ENCODE results near the gene PHF2.

PHF2 gene

DNA sequence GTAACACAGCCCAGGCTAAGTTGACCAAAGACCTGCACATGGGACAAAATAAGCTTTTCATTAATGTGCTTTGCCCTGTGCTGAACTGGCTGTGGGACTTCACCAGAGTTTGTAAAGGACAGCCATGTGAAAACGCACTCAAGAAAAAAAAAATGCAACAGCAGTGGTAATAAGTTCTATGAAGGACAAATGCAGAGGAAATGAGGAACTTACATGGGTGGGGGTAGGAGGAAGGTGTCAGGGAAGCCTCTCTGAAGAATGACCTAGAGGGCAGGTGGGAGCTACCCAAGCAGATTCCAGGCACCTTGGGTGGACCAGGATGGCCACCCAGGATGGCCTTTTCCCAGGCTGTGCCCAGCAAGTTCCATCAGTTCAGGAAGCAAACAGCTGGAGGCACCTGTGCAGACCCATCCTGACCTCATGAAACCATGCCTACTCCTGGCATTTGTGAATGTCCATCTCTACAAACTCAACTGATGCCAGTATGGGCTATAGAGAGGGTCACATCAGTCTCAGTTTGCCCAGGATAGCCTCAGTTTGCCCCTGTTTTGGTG, 6.7 kb upstream of the PHF2 start:
- no peak for DNase-seq

DNA sequence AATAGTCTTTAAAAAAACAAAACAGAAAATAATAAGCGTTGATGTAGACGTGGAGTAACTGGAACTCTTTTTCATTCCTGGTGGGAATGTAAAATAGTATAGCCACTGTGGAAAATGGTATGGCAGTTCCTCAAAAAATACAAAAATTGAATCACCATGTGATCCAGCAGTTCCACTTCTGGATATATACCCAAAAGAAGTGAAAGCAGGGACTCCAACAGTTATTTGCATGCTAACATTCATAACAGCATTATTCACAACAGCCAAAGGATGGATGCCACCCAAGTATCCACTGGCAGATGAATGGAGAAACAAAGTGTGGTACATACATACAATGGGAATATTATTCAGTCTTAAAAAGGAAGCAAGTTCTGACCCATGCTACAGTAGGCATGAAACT, 4.2 kb upstream of the PHF2 start:
- no peak for DNase-seq

DNA sequence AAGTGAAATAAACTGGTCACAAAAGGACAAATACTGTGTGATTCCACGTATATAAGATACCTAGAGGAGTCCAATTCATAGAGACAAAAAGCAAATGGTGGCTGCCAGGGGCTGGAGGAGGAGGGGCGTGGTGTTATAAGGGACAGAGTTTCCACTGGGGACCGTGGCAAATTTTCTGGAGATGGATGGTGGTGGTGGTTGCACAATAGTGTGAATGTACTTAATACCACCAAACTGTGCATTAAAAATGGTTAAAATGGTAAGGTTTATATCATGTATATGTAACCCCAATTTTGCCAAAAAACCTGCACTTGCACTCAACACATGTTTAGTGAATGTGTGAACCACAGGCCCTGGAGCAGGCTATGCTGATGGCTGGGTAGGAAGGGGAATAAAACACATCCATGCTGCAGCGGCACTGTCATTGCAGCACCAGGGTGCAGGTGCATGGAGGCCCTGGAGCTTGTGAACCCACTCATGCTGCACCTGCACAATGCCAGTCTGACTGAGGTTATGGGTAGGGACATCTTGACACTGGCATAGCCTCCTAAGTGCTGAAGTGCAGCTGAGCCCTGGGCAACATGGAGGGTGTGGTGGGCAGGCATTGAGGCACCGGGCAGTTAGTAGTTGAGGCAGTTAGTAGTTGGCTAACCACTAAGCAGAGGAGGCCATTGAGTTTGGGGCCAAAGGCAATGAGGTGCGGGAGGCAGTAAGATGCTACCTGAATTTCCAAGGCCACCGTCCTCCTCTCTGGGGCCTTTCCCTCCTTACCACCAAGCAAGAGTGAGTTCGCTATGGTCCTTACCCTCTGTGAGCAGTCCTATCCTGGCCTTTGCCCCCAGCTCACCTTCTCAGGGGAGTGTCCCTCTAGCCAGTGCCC, 3.5 kb upstream of the PHF2 start:
- no peak for DNase-seq

DNA sequence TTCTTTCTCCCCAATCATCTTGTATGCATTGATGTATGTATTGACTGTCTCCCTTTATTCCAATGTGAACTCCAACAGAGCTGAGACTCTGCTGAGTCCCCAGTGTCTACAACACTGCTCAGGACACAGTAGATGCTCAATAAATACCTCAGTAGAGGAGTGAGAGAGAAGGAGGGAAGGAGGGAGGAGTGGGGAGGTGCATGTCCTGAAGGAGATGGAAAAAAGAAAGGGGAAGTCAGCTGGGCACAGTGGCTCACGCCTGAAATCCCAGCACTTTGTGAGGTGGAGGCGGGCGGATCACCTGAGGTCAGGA, 2.9 kb upstream of the PHF2 start:
- DNase-seq, result no peak

DNA sequence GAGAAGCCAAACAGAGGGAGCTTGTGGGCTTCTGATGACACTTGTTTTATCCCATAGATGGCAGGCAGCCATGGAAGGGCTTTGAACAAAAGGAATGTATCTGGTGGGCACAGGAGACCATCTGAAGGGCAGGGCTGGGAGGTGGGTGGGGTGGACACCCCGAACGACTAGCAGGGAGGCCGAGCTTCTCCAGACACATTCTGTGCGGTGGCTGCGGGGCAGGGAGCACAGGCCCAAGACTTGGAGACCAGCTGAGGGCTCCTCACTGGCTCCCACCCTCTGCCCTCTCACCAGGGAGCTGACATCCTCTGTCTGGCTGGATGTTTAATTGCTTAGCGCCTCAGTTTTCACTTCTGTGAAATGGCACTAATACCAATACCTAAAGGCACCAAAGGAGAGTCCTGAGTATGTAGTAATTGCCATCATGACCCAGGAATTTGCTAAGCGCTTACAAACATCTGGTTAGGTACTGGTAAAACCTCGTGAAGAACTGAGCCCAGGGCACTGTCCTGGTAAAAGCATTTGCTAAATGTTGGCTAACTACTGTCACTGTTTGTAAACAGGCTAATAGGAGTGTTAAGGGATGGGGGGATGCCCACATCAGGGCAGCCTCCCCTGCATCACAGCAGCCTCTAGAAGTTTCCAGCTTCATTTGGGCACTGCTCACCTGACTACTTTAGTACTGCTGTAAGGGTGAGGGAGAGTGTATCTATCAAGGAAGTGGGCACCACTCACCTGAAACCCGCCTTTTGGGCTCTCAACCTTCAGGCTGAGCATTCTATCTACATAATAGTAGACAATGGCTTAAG, 2.1 kb upstream of the PHF2 start:
- no peak for DNase-seq

DNA sequence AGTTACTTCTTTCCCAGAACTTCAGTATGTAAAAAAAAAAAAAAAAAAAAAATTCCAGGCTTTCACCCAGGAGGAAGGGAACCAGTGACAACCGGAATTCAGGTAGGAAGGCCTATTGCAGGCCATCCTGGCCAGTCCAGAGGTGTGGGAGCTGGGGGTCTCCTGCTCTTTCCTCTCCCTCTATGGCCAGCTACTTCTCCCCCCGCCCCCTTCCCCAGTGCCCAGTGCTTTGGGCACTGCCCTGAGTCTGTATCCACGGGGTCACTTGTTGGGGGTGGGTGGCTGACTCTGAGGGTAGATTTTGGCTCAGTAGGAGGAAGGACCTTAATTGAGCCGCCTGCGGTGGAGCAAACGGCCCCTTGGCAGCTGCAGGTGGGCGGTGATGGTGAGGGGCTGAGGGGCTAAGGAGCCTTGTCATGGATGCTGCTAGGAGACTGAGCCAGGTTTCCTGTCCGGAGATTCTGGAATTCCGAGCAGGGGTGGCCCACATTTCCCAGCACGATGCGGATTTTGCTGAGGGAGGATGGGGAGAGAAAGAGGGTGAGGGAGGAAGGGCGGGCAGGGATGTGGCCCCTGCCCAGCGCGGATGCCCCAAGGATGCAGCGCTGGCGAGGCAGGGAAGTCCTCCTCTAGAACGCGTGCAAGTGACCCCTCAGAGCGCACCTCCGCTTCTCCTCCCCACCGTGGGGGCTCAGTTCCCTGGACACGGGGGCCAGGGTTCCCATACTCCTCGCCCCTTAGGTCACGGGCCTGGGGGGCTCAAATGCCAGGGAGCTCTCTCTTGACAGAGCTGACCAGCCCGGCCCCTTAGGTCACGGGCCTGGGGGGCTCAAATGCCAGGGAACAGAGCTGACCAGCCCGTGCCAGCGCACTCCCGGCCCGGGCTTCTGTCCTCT, 1.2 kb upstream of the PHF2 start:
- no peak for DNase-seq

DNA sequence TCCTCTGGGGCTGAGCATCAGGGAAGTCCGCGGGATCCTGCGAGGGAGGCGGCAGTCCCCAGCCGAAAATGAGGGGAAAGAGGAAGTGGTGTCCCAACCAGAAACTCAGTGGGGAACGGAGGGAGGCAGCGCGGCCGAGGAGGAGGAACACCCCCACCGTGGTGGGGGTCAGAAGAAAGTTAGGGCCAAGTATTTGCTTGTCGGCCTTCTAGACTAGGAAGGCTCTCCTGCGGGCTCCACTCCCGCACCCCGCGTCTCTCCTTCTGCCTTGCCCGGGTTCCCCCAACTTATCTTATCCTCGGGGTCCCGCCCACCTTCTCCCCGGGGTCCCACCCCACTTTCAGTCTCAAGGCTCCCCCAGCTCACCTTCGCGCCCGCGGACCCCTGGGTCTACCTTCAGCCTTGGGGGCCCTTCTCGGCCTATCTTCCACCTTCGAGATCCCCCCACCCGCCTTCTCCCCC, 557 bp upstream of the PHF2 start:
- peak; percentile 42 for DNase-seq

DNA sequence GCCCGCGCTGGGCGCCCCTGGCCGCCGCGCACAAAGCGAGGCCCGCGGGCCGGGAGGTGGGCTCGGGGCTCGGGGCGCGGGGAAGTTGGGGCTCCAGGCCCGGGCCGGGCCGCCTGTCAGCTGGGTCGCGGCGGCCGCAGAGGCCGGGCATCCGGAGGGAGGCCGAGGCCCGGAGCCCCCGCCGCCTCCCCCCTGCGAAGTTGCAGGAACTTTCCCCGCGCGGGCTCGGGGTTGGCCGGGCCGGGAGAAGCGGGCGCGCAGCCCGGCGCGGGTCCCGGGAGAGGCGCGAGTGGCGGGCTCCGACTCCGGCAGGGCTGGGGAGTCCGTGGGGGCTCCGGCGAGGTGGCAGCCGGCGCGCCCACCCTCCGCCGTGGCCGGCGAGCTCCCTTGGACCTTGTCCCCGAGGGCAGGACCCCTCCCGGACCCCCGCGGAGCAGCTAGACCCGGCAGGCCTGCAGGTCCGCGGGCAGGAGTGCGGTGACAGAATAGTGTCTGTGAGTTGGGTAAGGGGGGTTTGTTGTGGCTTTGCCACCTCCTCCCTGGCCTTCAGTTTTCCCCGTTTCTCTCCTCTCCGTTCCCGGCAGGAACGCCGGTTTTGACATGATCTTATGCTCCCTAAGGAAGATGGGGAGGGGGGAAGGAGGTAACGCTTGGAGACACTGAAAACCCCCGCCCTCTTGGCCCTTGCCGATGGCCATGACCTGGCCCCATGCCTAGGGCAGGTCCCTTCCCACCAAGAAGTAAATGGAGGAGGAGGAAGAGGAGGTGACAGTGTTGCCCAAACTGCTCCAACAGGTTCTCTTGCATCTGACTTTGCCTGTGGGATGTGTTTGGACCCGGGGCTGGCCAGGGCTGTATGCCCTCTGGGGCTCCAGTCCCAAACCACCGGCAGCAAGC, 942 bp downstream of the PHF2 start:
- no peak for DNase-seq

DNA sequence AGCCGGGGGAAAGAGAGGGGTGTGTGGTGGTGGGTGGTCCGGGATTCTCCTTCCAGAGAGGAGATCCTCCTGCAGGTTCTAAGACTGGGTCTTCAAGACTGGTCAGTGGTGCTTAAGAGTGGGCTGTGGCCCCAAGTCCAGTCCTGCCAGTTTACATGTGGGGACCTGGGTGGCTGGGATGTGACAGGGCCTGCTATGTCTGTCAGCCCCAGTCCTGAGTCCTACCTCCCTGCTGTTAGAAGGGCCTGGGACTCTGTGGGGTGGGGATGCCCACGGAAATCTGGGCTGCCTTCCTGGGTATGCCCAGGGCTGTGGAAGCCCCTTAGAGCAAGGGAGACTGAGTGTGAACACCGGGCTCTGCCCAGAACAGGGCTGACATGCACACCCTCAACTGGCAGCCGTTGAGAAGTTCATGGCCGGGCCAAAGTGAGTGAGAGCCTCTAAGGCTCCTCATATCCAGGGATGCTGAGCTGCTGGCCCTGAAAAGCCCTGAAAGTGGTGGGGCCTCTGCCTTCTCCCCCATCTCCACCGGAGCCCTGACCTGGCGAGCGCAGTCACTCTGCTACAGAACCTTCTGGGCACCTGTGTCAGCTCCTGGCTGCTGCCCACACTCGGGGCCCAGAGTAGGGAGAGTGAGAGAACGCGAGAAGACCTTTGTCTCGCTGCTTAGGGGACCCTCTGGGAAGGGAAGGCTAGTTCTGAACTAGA, 1.7 kb downstream of the PHF2 start:
- no peak for DNase-seq

DNA sequence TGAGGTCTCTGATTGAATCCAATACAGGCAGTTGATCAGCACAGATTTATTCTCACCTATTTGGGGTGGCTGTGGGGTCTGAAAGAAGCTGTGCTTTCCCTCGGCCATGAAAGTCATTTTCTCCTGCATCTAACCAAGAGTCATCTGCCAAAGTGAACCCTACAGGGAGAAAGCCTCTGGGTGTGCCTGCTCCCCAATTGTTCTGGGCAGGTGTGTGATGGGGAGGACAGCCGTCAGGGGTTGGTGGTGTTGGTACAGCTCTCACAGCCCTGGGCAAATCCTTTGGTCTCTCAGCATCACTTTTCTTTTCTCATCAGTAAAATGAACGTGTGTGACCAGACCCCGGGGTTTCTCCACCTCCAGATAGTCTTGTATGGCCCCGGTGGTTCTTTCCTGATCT, 2.5 kb downstream of the PHF2 start:
- no peak for DNase-seq

DNA sequence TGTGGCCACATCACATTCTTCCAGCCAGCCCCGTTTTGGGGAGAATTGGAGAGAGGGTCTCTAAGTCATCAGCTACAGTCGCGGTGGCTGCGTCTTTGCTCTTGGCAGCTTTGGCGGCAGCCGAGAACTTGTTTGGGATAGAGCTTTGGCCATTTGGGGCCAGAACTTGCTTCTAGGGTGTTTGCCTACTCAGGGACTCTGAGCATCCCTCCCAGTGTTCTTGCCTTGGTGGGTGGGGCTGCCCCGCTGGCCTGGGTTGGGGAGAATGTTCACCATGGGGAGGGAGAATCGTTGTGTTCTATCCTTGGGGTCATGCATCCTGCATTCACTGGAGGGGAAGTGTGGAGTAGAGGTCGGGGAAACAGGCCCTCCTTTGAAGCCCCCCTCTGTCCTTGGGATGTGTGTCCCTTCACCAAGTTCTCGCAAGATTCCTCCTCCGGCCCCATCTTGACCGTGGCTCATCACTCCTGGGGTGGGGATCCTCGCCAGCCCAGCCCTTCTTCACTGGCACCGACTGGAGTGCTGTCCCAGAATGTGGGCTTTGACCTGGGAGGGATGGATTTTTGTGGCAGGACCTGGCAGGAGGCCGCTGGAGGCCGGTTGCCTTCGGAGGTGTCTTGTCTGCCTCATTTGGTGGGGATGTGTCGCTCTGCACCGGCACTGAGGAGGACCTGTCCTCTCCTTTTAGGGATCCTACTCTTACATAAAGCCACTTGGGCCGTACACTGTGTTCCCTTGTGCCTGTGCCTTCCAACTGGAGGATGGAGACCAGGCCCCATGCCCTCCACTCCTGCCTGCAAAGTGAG, 3.5 kb downstream of the PHF2 start:
- no peak for DNase-seq

DNA sequence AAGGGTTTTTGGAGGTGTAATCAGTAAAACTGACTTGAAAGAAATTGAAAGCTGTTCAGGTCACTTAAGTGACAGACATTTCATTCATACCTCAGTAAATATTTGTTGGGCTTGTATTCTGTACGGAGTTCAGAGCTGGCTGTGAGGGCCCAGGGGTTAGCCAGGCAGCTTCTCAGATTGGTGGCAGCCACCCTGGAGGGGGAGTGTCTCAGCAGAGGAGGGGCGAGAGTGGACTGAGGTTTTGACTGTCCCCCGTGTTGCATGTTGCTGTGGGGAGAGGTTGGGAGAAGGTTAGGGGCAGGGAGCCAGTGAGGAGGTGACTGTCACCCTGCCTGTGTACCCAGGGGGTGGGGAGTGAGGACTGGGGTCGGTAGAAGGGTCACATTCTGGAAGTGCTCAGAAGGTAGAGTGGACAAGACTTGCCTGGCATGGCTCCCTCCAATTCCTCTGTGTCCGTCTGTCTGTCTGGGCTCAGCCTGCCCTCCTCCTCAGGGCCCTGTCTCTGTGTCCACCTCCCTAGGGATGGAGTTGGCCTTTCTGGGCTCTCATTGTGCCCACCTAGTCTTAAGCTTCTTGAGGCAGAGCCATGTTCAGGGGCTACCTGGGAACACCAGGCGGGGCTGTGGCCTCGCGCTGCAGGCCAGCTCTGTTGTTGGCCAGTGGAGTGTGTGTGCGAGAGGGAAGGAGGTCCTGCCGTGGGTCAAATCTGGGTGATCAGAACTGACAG, 4.4 kb downstream of the PHF2 start:
- no peak for DNase-seq

DNA sequence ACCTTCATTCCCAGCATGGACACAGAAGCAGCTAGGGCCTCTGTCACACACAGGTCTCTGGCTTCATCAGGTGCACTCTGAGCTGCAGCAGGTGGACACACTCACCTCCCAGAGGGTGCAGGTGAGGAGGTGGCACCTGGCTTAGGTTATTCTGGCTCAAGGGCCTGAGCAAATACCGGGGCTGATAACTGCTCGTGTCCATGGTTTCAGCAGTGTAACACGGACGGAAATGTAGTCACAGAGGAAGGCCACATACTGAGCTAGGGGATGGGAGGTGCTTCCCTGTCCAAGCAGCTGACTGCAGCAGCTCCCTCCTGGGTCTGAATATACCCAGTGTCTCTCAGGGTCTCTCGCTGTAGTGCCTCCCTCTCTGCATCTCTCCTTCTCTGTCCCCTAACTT, 5.7 kb downstream of the PHF2 start:
- DNase-seq, result no peak

DNA sequence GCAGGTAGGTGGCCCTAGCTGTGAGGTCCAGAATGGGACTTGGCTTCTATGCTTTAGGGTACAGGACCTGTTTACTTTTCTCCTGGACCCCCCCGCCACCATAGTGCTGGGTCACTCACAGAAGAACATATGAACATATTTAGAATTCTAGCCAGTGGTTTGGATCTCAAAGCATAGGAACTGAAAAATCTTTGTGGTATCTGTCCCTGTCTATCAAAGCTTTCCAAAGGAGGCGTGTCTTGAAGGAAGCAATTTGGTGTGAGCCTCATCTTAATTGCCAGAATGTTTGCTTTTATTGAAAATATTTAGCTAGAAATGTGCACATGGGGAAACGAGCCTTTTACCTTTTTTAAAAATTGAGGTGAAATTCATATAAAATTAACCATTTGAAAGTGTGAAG, 6.2 kb downstream of the PHF2 start:
- DNase-seq, result no peak

DNA sequence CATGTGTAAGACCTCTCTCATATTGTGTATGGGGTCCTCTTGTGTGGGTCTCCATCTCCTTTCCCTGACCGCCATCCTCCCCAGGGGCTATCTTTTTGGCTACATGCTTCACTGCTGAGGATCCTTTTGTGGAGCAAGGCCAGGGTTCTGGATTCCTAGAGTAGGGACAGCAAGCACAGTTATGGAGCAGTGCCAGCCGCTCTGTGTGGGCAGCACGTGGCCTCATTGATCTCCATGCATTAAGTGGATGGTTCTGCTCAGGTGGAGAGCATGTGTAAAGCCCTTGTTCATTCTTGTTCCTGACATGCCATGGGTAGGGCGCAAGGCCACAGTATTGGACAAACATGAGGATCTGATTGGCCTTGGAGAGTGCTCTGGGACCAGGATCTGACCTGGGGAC, 8.9 kb downstream of the PHF2 start:
- no peak for DNase-seq

DNA sequence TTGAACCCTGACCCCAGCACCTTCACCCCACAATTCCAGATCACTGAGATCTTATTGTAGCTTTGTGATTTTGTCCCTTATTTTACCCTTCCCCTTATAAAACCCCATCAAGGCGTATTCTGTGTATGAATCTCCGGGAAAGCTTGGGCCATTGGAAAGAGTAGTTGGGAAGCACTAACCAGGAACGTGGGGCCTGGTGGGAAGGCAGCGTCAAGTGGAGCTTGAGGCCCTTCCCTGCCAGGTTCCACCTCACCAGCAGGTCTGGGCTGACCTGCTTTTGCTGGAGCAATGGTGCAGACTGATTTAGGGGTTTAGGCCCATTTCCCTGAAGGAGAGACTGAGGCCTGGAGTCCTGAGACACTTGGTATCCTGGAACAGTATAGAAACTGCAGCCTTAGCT, 9.3 kb downstream of the PHF2 start:
- DNase-seq, result no peak

DNA sequence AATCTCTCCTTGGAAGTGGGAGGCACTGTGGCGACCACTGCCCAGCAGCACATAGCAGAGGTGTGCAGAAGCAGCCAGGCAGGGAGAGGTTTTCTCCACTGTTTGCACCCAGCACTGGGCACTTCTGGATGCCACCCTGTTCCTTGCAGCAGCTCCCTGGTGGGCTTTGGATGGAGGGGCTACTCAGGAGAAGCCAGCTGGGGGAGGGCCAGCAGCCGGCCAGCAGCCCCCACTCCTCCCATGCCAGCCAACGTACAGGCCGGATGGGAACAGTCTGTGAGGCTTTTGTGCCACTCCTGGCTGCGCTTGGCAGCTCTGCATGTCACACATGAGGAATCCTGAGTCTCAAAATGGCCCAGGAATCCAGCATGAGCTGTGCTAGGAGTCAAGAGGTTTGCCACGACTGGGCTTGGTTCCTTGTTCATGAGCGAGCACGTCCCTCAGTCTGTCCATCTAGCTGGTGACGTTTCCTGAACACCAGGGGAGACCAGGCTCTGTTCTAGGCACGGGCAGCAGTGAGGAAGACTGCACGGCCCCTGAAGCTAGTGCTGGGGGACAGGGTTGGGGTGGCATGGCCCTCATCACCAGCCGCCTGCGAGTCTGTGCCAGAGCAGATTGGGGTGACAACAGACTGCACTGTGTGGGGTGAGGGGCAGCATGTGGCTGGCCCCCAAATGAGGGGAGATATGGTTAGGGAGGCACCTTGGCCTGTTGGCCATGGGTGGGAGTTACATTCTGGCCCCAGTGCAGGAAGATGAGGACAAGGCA, 10.1 kb downstream of the PHF2 start:
- no peak for DNase-seq

DNA sequence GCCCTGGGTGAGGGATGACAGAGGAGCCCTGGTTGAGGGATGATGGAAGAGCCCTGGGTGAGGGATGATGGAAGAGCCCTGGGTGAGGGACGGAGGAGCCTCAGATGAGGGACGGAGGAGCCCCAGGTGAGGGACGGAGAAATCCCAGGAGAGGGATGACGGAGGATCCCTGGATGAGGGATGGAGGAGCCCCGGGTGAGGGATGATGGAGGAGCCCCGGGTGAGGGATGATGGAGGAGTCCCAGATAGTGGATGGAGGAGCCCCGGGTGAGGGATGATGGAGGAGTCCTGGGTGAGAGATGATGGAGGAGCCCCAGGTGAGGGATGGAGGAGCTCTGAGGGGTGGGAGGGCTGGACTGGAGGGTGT, 10.9 kb downstream of the PHF2 start:
- DNase-seq, result no peak
